ENCODE data around the gene GOLM1.

The GOLM1 gene

DNA sequence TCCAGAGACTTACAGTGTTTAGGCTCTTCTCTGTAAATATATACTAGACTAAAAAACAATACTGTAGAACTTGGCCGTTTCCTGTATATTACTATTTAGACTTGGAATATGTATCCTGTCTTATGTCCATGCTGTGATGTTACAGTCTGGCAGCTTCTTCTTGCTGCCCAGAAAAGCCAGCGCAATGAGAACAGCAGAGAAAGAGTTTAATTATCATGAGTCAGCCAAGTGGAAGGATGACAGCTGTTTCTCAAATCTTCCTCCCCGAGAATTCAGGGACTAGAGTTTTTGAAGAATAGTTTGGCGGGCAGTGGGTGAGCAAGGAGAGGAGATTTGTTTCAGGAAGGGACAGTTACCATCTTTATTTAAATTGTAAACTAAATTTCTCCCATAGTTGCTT is 120.9 kb downstream of the GOLM1 start:
- no peak for DNase-seq (ENCODE audit: low read depth)

All from stimulated activated CD8-positive, alpha-beta memory T cell treated with anti-CD3 and anti-CD28 coated beads, Interleukin-15, amount 100 ng/mL, for 1 hour (primary cell).